Adrenal gland (tissue), 5 donors: ENCODE measurements around the gene PTPRE.

Experiments
- POLR2A ChIP-seq, 2 donors: fragments of 450-650 bp; IDR thresholded peaks; one replicate each; pipeline ENCODE4 v1.6.1; 2017; ENCODE audit warnings: antibody characterized with exemption in 2 of 2, mild to moderate bottlenecking in 2 of 2, moderate library complexity in 1 of 2
- TF ChIP-seq, protein P1 (sequence below), 6 experiments: fragments of 450-650 bp in 4 of 6; fragments of 200-600 bp in 2 of 6; sonication (generic) in 1 of 6; IDR thresholded peaks; 1 replicate in 5 of 6; 2 replicates in 1 of 6; pipeline versions ENCODE4 v1.5.1 to v1.8.0; 2016 to 2021; ENCODE audit warnings: antibody characterized with exemption in 6 of 6, mild to moderate bottlenecking in 2 of 6, moderate library complexity in 1 of 6
- donor health status: DM: no; HTN: no; CAD: no.

DNA sequence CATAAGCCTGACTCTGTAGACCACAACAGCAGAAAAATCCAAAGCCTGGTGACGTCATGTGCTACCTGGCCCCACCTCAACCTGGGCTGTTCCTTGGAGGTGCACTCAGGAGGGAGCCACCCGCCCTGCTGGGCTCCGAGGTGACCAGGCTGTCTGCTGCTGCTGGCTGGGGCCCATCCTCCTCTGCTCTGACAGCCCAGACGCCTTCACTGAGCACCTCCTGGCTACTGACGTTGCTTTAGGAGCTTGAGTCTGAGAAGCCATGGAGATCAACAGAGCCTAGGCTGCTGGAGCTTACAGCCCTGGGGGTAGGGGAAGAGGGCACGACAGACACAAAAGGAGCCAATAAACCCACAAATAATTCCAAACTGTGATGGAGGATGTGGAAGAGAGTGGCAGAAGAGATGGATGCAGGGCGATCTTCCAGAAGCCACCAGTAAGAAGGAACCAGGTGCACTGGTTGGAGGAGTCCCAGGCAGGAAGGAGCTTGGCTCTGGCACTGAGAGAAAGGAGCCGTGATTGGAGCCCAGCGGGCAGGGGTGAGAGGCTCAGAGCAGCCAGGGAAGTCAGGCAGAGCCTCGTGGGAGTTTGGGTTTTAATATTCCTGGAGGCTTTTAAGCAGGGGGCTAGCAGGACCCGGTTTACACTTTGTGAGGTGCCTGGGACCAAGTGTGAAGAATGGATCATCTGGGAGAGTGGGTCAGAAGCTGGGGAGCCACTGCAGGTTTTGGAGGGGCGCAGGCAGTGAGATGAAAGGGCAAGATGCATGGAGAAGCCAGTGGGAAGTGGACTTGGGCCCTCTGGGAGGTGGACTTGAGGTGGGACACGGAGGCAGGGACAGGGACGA lies 1.7 kb upstream of the PTPRE start:
- TF ChIP-seq, protein P1, sequence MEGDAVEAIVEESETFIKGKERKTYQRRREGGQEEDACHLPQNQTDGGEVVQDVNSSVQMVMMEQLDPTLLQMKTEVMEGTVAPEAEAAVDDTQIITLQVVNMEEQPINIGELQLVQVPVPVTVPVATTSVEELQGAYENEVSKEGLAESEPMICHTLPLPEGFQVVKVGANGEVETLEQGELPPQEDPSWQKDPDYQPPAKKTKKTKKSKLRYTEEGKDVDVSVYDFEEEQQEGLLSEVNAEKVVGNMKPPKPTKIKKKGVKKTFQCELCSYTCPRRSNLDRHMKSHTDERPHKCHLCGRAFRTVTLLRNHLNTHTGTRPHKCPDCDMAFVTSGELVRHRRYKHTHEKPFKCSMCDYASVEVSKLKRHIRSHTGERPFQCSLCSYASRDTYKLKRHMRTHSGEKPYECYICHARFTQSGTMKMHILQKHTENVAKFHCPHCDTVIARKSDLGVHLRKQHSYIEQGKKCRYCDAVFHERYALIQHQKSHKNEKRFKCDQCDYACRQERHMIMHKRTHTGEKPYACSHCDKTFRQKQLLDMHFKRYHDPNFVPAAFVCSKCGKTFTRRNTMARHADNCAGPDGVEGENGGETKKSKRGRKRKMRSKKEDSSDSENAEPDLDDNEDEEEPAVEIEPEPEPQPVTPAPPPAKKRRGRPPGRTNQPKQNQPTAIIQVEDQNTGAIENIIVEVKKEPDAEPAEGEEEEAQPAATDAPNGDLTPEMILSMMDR (IDR thresholded peaks at IDR 0.05), result no peak
- no peak for TF ChIP-seq POLR2A (IDR thresholded peaks at IDR 0.05)
